Endodermal cell (in vitro differentiated cells): Measurements from ENCODE around the gene SEC14L1. TPM values are rescaled to one million over a fixed set of nuclear protein-coding genes. Genes with fewer than 3 reads are reported as not detected.

Experiments used
- DNase-seq: peaks from one replicate; pipeline ENCODE4 v3.0.0-alpha.2; 2017
- H3K27ac ChIP-seq: 2 replicates; pipeline ENCODE4 v1.5.1; 2013; ENCODE audit warnings: mild to moderate bottlenecking, low read depth, low read length, moderate library complexity
- H3K27me3 ChIP-seq: 2 replicates; pipeline ENCODE4 v1.6.1; 2013; ENCODE audit warnings: mild to moderate bottlenecking, low read length, moderate library complexity; ENCODE audit not compliant: insufficient read depth, control insufficient read depth, poor library complexity, severe bottlenecking
- H3K36me3 ChIP-seq: 2 replicates; pipeline ENCODE4 v1.7.0; 2013; ENCODE audit warnings: mild to moderate bottlenecking, low read length, moderate library complexity; ENCODE audit not compliant: control insufficient read depth, insufficient read depth
- H3K4me1 ChIP-seq: one replicate; pipeline ENCODE4 v1.7.0; 2013; ENCODE audit warnings: low read length; ENCODE audit not compliant: control insufficient read depth, insufficient read depth
- H3K4me3 ChIP-seq: 2 replicates; pipeline ENCODE4 v1.5.1; 2013; ENCODE audit warnings: mild to moderate bottlenecking, low read length, moderate library complexity
- H3K9ac ChIP-seq: 2 replicates; pipeline ENCODE4 v1.6.1; 2013; ENCODE audit warnings: mild to moderate bottlenecking, low read length, moderate library complexity; ENCODE audit not compliant: poor library complexity, severe bottlenecking; ENCODE audit errors: extremely low read depth
- H3K9me3 ChIP-seq: 2 replicates; pipeline ENCODE4 v1.6.1; 2013; ENCODE audit warnings: mild to moderate bottlenecking, low read length, moderate library complexity; ENCODE audit not compliant: control insufficient read depth
- H3K27ac Mint-ChIP-seq: 2 replicates; pipeline ENCODE4 v1.8.0; 2020; ENCODE audit warnings: mixed read lengths
- H3K27me3 Mint-ChIP-seq: 2 replicates; pipeline ENCODE4 v1.8.0; 2021; ENCODE audit warnings: mild to moderate bottlenecking, mixed read lengths; ENCODE audit not compliant: insufficient read depth
- H3K36me3 Mint-ChIP-seq: 2 replicates; pipeline ENCODE4 v1.8.0; 2020; ENCODE audit warnings: low read depth, mixed read lengths
- H3K4me1 Mint-ChIP-seq: 2 replicates; pipeline ENCODE4 v1.8.0; 2020; ENCODE audit warnings: mixed read lengths
- H3K4me3 Mint-ChIP-seq: 2 replicates; pipeline ENCODE4 v1.8.0; 2020; ENCODE audit warnings: mild to moderate bottlenecking, moderate library complexity, mixed read lengths
- H3K9me3 Mint-ChIP-seq: 2 replicates; pipeline ENCODE4 v1.8.0; 2020; ENCODE audit warnings: mild to moderate bottlenecking, mixed read lengths
- WGBS, 2 experiments: methylation state at CpG; one replicate each; pipeline versions ENCODE4 v1.1.5 to v1.1.7; 2013; ENCODE audit warnings: missing lambda C conversion rate in 2 of 2, mixed read lengths in 1 of 2; ENCODE audit not compliant: insufficient coverage in 1 of 2, insufficient read length in 1 of 2; 5-methylcytosine and 5-hydroxymethylcytosine counted together
- total RNA-seq, 2 donors: library from RNA; stranded (reverse); fragmentation: NEBNext Ultra II Directional in 1 of 2; extraction: Animal tissue kit (Norgen Biotek cat#: 25700) in 1 of 2; gene quantifications; 2 replicates in 1 of 2; 3 replicates in 1 of 2; pipeline ENCODE4 v1.2.1, GENCODE V29; 2021
- TF ChIP-seq, protein P1 (sequence below): fragments of 200-600 bp; sonication (generic); conservative IDR thresholded peaks from 2 replicates; pipeline ENCODE4 v1.5.0; 2021; ENCODE audit warnings: antibody characterized with exemption, mild to moderate bottlenecking

SEC14L1 gene
- total RNA-seq, 2 donors from 2014 or later = 77.0 to 87.4 TPM

DNA sequence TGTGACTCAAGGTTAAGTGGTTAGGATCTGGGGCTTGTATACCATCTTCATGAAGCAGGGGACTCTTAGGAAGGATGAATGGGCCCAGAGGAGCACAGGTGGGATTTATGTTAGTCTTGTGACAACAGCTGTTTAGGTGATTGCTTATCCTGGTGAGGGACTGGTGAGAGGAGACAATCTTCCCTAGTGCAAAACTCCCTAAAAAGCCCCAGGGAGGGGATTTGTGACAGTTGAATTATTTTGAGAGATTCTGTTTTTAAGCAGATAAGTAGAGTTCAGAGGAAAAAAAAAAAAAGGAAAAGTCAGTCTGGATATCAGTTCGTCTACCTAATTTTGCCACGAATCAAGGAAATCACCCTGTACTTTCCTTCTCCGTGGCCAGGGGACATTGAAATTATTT, 35.1 kb upstream of the SEC14L1 start:
- no peaks in the 10 kb centered on the region for H3K9me3 Mint-ChIP-seq
- H3K4me1 Mint-ChIP-seq = peaks cover 31% of the 10 kb centered on the region
- Histone ChIP-seq H3K27ac (no peak overlapping the region), H3K9me3 (no peaks in the 10 kb centered on the region), H3K9ac (no peak overlapping the region), H3K4me3 (no peak overlapping the region), H3K27me3 (no peaks in the 10 kb centered on the region), H3K4me1 (no peaks in the 10 kb centered on the region), H3K36me3 (no peaks in the 10 kb centered on the region)
- peak overlapping the region; percentile 80 for H3K27ac Mint-ChIP-seq
- H3K36me3 Mint-ChIP-seq = peaks cover under 1% of the 10 kb centered on the region
- WGBS, 2 experiments = 86 to 97% methylated on average over 3 of the region's 3 CpGs
- H3K27me3 Mint-ChIP-seq = no peaks in the 10 kb centered on the region
- no peak for DNase-seq
- TF ChIP-seq, protein P1, sequence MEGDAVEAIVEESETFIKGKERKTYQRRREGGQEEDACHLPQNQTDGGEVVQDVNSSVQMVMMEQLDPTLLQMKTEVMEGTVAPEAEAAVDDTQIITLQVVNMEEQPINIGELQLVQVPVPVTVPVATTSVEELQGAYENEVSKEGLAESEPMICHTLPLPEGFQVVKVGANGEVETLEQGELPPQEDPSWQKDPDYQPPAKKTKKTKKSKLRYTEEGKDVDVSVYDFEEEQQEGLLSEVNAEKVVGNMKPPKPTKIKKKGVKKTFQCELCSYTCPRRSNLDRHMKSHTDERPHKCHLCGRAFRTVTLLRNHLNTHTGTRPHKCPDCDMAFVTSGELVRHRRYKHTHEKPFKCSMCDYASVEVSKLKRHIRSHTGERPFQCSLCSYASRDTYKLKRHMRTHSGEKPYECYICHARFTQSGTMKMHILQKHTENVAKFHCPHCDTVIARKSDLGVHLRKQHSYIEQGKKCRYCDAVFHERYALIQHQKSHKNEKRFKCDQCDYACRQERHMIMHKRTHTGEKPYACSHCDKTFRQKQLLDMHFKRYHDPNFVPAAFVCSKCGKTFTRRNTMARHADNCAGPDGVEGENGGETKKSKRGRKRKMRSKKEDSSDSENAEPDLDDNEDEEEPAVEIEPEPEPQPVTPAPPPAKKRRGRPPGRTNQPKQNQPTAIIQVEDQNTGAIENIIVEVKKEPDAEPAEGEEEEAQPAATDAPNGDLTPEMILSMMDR = no peak
- H3K4me3 Mint-ChIP-seq = no peak overlapping the region

DNA sequence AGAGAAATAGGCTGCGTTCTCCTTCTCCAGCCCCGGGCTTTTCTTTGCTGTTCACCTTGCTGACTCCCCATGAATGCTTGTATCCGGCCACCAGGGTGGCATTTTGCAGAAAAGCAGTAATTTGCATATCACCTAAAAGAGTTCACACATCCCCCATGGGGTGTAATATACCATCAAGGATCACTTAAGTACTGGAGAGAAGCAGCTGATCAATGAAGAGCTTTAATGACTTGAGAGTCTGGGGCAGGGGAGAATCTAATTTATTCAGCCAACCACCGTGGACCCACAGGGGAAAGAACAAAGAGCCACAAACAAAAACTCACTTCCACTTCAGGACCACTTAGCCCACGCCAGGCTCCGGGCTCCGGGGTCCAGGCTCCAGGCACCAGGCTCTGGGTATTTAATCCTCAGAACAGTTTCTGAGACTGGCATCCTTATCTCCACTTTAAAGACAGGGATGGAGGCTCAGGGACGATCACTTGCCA, 33.9 kb upstream of the SEC14L1 start:
- no peak overlapping the region for H3K9ac ChIP-seq
- Mint-ChIP-seq H3K4me3 (no peak overlapping the region), H3K9me3 (no peaks in the 10 kb centered on the region), H3K36me3 (no peaks in the 10 kb centered on the region), H3K27me3 (no peaks in the 10 kb centered on the region), H3K4me1 (peaks cover 25% of the 10 kb centered on the region), H3K27ac (no peak overlapping the region)
- H3K4me1 ChIP-seq = no peaks in the 10 kb centered on the region
- TF ChIP-seq, protein P1 = peak; percentile 50
- no peaks in the 10 kb centered on the region for H3K9me3 ChIP-seq
- DNase-seq = peak; percentile 87
- no peaks in the 10 kb centered on the region for H3K27me3 ChIP-seq
- 51 to 52% methylated on average over 3 to 8 of the region's 8 CpGs for WGBS, 2 experiments
- no peak overlapping the region for H3K4me3 ChIP-seq
- no peaks in the 10 kb centered on the region for H3K36me3 ChIP-seq
- H3K27ac ChIP-seq = no peak overlapping the region

DNA sequence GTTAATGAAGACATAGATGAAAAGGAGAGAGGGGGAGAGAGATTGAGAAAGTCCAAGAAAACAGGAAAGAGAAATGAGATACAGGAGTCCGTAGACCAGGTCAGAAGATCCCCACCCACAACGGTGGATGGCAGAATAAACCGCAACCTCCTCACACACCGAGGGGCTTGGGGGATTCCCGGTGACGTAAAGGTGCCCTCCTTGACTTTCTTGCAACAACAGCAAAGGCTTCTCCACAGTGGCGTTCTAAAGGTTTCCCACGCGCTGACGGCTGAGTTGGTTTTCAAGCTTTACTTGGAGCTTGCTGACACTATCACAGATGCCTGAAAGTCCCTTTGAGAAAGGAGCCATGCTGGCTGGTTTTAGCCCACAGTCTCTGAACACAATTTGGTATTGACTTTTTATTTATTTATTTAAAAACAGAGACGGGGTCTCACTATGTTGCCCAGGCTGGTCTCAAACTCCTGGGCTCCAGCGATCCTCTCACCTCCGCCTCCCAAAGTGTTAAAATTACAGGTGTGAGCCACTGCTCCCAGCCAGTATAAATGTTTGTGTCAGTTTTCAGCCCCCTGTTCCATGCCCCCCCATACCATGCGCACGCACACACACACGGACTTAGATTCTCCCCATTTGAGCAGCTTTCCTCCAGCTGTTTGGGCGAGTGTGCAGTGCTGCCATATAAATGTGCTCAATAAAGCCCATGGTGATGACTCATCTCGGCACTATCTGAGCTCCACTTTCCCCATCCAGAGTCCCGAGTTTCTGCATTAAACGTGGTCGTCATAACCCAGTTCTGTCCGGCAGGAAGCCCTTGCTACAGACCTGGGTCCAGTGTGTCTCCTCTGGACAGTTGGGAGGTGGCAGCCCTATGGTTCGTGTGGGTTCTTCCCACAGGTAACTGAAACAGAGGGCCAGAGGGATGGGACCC, 33.0 kb upstream of the SEC14L1 start:
- Histone ChIP-seq H3K9ac (no peak overlapping the region), H3K27ac (no peak overlapping the region), H3K4me1 (no peaks in the 10 kb centered on the region), H3K27me3 (no peaks in the 10 kb centered on the region), H3K9me3 (no peaks in the 10 kb centered on the region), H3K36me3 (no peaks in the 10 kb centered on the region), H3K4me3 (no peak overlapping the region)
- TF ChIP-seq, protein P1 = no peak
- no peaks in the 10 kb centered on the region for H3K36me3 Mint-ChIP-seq
- peaks cover 24% of the 10 kb centered on the region for H3K4me1 Mint-ChIP-seq
- H3K9me3 Mint-ChIP-seq = no peaks in the 10 kb centered on the region
- no peak for DNase-seq
- no peaks in the 10 kb centered on the region for H3K27me3 Mint-ChIP-seq
- H3K4me3 Mint-ChIP-seq = no peak overlapping the region
- H3K27ac Mint-ChIP-seq = no peak overlapping the region
- WGBS, 2 experiments = 93% methylated on average over 23 of the region's 23 CpGs
